HL-60/S4 (cell line): ENCODE measurements around the gene HDDC3.
"Not testable (repeated sequence)": the region's sequence is repeated elsewhere in the genome, so short reads cannot be mapped to it uniquely, and the experiment has no call there.

Experiments
- in situ Hi-C: fragments of 300-500 bp; cut with MboI; formaldehyde crosslinking; loops from 2 replicates; pipeline ENCODE4 v1.14.3; 2022; ENCODE audit warnings: low sequenced_read_pairs

HDDC3 gene

DNA sequence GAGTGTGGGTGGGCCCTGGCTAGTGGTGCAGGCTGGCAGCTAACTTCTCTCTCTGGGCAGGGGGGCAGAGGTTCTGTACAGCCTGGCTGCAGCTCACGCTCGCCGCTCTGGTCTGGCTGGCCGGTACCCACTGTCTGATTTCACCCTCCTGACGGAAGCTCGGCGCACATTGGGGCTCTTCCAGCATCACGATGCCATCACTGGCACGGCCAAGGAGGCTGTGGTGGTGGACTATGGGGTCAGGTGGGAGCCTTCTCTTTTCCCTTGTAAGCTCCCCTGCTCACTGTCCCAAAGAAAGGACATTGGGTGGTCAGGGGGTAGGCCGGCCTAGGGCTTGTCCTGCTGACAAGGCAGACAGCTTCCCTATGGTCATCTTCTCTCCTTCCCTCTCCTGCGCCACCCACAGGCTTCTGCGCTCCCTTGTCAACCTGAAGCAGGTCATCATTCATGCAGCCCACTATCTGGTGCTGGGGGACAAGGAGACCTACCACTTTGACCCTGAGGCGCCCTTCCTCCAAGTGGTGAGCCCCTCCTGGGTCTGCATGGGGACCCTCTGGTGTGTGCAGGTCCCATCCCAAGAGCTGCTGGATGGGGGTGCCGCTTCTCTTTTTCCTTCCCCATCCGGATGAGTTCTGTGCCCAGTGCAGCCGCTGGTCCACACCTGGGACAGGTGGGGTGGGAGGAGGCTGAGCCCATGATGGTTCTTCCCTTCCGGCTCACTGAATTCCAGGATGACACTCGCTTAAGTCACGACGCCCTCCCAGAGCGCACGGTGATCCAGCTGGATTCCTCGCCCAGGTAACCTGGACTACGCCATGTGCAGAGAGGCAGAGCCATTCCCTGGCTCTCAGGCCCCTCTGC is 21.7 kb downstream of the HDDC3 start:
- in situ Hi-C loops = no loop called here

DNA sequence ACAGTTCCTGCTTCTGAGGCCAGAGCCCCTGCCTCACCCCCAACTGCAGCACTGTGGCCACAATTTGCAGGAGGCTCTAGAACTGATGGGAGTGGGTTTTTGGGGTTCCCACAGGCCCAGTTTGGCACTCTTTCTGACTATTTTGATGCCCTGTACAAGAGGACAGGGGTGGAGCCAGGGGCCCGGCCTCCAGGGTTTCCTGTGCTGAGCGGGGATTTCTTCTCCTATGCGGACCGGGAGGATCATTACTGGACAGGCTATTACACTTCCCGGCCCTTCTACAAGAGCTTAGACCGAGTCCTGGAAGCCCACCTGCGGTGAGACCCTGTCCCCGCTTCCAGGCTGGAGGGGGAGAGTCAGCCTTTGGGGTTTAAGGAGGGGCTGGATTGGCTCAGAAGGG is 22.4 kb downstream of the HDDC3 start:
- in situ Hi-C loops = no loop called here

DNA sequence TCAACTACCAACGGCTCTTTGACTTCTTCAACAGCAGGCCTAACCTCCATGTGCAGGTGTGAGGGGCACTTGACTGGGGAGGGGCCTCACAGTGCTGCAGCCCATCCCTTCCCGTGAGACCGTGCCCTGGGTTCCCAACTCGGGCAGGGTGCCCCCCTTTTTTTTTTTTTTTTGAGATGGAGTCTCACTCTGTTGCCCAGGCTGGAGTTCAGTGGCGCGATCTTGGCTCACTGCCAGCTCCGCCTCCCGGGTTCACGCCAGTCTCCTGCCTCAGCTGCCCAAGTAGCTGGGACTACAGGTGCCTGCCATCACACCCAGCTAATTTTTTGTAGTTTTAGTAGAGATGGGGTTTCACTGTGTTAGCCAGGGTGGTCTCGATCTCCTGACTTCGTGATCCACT is 22.9 kb downstream of the HDDC3 start:
- in situ Hi-C loops = not testable (repeated sequence)

DNA sequence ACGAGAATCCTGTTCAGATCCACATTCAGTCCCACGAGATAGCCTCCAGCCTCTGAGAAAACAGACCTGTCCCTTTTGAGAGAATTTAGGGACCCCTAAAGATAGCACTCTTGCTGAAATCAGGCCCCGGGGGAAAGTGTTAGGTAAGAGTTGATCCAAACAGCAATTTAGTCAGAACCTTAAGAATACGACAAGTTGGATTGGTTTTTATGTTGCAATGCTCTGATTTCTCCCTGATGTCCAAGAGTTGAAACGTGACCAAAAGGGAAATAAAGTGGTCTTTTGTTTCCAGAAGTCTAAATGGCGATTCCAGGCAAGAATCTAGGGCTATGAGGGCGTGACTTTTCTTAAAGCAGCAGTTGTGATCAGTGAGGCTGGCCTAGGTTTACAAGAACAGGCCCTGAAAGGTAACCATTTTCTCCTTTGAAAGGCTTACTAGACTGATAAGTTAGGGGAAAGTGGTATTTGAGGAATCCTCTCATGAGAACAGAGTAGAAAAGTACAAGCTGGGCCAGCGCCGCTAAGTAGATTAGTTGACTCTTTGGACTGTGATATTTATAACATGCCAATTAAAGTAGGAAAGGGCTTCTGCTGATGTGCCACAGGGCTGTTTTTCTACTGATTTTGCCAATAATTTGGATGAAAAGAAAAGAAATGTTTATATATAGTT is 24.4 kb downstream of the HDDC3 start:
- in situ Hi-C loops = no loop called here

DNA sequence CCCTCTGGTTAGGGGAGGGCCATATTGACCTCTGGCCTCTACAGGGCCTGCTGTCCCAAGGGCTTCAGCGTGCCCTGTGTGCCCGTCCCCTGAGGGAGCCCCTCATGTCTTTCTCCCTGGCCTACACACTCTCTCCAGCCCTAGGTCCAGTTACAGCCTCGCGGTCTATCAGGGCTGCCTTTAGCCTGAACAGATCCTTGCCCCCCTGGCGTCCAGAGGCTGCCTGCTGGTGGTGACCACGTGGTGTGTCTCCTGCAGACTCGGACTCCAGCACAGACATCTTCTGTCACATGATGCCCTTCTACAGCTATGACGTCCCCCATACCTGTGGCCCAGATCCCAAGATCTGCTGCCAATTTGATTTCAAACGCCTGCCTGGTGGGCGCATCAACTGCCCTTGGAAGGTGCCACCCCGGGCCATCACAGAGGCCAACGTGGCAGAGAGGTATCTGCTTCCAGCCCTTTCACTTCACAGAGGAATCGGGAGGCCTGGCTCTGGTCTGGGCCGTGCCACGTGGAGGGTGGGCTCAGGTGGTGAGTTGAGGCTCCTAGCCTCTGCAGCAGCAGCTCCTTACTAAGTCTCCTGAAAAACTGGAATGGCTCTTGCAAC is 25.2 kb downstream of the HDDC3 start:
- in situ Hi-C loops = no loop called here

DNA sequence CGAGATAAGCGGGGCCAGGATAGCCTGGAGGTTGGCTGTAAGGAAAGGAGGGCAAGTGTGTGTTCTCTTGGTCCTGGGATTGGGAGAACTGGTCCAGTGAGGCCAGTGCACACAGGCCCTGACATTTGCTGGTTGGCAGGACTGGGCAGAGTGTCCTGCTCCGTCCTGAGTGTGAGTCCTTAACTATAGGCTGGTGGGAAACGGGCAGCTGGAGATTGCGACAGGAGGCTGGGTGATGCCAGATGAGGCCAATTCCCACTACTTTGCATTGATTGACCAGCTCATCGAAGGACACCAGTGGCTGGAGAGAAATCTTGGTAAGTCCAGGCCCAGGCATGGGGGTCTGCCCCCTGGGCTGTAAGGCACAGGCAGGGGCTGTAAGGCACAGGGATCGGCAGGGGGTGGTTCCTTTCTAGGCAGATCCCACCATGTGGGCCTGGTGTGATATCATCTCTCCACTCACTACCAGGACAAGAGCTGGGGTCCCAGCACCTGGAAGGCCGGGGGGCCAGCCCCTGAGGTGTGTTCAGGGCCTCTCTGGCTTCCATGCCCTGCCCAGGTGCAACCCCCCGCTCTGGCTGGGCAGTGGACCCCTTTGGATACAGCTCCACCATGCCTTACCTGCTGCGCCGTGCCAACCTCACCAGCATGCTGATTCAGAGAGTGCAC is 26.0 kb downstream of the HDDC3 start:
- in situ Hi-C loops = no loop called here

DNA sequence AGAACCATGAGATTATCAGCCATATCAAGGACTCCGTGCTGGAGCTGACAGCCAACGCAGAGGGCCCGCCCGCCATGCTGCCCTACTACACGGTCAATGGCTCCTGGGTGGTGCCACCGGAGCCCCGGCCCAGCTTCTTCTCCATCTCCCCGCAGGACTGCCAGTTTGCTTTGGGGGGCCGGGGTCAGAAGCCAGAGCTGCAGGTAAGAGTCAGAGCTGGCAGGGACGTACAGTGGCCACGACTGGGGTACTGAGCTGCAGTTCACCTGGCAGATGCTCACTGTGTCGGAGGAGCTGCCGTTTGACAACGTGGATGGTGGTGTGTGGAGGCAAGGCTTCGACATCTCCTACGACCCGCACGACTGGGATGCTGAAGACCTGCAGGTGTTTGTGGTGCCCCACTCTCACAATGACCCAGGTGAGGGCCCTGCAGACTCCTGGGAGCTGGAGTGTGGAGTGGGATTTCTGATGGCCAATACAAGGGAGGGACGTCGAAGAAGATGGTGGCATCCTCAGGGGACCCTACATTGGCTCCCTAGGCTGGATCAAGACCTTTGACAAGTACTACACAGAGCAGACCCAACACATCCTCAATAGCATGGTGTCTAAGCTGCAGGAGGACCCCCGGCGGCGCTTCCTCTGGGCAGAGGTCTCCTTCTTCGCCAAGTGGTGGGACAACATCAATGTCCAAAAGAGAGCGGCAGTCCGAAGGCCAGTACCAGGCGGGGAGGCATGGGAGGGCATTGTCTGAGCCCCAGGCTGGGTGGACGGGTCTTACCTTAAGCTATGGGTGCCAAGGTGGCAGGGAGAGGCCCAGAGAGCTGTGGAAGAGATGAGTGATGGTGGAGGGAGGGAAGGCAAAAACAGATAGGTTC is 26.8 kb downstream of the HDDC3 start:
- in situ Hi-C loops = no loop called here

DNA sequence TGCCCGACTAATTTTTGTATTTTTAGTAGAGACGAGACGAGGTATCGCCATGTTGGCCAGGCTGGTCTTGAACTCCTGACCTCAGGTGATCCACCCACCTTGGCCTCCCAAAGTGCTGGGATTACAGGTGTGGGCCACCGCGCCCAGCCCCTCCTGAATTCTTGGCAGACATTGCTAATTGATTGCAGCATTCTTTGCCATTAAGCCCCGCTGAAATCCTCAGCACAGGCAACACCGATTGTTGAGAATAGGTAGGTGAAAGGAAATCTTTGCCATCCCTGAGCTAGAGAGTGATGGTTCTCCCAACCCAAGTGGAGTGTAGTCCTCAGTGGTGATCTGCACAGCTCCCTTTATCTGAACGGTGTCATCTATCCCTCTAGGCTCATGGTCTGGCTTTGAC is 27.6 kb downstream of the HDDC3 start:
- in situ Hi-C loops = no loop called here

DNA sequence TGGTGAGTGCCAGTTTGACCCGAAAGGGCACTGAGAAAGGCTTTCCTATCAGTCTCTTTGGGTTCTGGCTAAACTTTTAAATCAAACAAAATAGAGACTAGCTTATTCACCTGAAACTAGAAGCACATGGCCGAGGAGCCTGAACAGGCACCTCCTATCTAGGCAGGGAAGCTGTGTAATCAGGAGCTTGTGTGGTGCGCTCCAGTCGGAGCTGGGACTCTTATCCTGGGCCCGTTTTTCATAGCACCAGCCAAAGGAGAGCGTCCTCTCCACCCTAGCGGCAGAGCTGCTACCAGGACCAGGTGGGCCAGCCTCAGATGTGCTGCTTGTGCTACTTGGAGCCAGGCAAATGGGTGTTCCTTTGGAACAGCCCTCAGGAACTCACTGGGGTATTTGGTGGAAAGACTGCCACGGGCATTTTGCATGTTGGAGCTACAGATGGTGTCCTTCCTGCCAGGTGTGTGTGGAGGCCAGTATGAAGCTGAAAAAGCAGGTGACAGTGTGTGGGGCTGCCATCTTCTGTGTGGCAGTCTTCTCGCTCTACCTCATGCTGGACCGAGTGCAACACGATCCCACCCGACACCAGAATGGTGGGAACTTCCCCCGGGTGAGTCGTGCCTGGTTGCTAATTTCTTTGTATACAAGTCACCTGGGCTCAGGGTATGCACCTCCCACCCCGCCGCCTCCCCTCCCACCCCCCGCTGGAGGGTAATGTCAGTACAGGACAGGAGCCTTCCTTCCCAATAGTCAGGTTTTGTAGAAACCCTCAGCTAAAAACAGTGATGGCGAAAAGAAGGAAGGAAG is 28.4 kb downstream of the HDDC3 start:
- in situ Hi-C loops = no loop called here

DNA sequence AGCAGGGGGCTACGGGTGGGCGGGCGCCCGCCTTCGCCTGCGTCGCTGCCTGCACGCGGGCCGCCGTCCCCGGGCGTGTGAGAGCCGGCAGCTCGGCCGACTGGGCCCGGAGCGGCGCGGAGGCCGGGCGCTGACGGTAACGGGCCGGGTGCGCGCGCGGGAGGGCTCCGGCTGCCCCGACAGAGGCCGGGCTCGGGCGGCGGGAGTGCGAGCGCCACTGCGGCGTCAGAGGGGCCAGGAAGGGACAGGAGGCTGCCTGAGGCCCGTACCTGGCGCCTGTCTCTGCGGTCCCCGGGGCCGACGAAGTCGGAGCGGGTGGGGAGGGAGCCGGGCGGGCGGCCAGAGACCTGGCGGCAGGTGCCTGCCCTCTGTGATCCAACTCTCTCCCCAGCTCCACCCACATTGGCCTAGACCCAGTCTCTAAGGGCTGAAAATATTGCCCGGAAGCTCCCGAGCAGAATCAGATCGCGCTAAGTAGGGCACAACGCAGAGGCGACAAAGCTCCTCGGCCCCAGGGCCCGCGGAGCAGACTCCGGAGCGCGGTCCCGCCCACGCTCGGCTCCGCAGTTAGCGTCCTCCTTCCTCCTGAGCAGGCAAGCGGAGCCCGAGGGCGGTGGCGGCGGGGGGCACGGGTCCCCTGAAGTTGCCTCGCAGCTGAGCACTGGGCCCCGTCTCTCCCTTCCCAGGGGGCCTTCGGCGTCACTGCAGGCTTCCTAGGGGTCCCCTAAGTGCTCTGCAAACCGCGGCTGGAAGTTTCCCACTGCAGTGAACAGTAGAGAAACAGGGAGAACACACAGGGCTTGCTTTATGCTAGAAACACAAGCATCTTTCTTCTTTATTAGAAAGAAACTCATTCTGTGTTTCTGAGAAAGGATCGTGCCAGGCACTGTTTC is 29.3 kb downstream of the HDDC3 start, which contains the start of gene MAN2A2:
Gene MAN2A2, plus strand, starts transcription at position 463 of the 893 bp plus-strand sequence. CDS start 906 bp downstream, outside the sequence.
- in situ Hi-C loops = no loop called here

DNA sequence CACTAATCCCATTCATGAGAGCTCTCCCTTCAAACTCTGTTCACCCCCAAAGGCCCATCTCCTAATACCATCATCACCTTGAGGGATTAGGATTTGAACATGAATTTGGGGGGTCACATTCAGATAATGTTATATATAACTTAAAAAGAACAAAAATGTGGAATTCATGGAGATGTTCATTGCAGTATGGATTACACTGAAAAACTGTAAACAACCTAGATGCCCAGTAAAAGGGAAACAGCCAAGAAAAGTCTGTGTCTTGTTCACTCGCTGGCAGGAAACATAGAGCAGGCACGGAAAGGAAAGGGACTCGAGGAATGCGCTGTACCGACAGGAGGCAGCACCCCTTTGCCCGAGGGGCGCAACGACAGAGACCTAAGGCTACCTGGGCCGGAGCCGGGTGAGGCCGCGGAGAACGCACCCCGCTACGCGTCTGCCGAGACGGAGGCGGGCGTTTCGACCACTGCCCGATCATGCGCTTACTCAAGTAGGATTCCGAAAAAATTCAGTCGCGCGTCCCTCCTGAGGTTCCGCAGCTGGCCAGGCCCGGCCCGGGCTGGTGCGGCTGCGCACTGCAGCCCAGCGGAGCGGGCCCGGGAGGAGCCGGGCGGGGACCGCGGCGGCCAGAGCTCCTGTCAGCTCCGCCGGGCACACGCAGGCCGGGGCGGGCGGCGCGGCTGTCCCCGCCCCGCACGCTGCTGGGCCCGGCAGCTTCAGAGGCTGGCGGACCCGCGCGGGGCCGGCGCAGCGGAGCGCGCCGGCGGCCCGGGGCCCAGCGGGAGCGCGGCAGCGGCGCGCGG is 30.1 kb downstream of the HDDC3 start:
- in situ Hi-C loops = no loop called here

DNA sequence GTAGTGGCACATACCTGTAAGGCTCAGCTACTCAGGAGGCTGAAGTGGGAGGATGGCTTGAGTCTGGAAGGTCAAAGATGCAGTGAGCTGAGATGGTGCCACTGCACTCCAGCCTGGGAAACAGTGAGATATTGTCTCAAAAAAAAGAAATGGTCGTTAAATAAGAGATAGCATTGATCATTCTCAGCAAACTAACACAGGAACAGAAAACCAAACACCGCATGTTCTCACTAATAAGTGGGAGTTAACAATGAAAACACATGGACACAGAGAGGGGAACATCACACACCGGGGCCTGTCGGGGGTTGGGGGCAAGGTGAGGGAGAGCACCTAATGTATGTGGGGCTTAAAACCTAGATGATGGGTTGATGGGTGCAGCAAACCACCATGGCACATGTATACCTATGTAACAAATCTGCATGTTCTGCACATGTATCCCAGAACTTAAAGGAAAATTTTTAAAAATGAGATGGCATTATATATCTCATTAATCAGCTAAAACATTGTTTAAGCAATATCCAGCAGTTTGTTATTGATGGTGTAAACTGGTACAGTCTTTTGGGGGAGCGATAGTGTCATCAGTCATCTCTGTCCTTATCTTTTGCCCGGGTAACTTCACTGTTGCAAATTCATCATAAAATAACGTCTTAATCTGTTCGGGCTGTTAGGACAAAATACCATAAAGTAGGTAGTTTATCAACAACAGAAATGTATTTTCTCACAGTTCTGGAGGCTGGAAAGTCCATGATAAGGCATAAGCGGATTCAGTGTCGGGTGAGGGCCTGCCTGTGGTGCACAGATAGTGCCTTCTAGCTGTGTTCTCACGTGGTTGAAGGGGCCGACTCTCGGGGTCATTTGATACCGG is 30.9 kb downstream of the HDDC3 start:
- in situ Hi-C loops = no loop called here

DNA sequence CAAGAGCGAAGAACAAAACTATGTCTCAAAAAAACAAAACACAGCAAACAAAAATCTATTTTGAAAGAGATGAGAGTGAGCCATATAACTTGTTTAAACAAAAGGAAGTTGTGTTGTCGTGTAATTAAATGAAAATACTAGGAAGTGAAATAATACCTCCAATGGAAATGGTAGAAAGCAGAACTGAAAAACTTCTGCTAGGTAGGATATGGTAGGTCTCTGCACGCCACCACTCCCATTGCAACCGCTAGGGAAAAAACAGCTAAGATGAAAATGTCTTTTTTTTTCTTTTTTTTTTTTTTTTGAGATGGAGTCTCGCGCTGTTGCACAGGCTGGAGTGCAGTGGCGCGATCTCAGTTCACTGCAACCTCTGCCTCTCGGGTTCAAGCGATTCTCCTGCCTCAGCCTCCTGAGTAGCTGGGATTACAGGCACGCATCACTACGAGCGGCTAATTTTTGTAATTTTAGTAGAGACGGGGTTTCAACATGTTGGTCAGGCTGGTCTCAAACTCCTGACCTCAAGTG is 35.2 kb downstream of the HDDC3 start:
- in situ Hi-C loops = not testable (repeated sequence)

DNA sequence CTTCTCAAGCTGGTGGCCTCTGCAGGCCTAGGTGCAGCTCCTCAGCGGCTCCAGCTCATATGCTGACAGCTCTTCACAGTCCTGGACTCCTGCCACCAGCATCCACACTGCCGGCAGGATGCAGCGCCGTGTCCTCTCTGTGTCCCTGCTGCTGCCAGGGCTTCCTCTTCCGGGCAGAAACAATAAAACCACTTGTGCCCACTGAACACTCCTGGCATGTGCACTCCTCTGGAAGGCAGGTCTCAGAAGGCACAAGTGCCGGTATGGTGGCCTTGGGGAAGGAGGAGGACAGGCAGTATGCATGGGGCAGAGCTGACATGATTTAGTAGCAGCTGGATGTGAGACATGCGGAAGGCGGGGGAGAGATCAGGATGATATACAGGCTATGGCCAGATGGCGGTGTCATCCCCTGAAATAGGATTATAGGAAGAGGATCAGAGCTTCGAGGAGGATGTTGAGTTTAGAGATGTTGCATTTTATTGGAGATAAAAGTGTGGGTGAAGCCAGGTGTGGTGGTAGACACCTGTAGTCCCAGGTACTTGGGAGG is 36.7 kb downstream of the HDDC3 start:
- in situ Hi-C loops = no loop called here

DNA sequence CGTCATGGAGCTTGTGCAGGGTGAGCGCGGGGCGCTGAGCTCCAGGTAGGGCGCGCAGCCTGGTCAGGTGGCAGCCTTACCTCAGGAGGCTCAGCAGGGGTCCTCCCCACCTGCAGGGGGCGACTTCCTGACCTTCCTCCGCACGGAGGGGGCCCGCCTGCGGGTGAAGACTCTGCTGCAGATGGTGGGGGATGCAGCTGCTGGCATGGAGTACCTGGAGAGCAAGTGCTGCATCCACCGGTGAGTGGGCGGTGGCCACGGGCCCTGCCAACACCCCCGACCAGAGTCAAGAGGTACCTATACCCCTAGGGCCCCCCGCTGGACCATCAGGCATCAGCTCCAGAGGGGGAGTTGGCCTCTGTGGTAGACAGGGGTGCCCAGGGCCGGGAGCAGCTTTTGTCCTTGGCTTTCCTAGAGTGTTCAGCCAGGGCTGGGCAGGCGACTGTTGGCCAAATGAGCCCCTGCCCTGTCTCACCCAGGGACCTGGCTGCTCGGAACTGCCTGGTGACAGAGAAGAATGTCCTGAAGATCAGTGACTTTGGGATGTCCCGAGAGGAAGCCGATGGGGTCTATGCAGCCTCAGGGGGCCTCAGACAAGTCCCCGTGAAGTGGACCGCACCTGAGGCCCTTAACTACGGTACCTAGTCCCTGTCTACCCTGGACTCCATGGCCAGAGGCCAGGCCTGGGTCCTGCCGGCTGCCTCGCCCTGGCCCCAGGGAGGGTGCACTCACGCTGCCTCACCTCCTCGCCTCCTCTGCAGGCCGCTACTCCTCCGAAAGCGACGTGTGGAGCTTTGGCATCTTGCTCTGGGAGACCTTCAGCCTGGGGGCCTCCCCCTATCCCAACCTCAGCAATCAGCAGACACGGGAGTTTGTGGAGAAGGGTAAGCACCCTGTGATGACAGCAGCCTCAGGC is 38.9 kb downstream of the HDDC3 start:
- in situ Hi-C loops = loop anchor here (5.0 kb wide), 1 partner anchor 251 kb away; no protein-coding TSS in a partner anchor
